Measurements from ENCODE around the gene CASZ1. TPM values are rescaled to one million over a fixed set of nuclear protein-coding genes. Genes with fewer than 3 reads are reported as not detected.

Gene CASZ1
- total and polyA plus RNA-seq, 9 donors = 2.4 to 15.7 (median 4.0) TPM

- Histone ChIP-seq H3K27ac (no peak overlapping the region), H3K4me1 (ENCODE audit: insufficient read depth) (peaks cover 2% of the 10 kb centered on the region), H3K4me3 (no peak overlapping the region), H3K27me3 (no peaks in the 10 kb centered on the region), H3K36me3 (no peaks in the 10 kb centered on the region), H3K9me3 (no peaks in the 10 kb centered on the region)
- DNase-seq = no peak
- intact Hi-C loops (cut with DNase I) = no loop called here
- 89 to 90% (median 90%) methylated on average over 13 of the region's 13 CpGs for WGBS, 3 donors
- no peak for TF ChIP-seq POLR2A (IDR thresholded peaks at IDR 0.05)
- no peak for TF ChIP-seq CTCF (IDR thresholded peaks at IDR 0.05)
- no peak for TF ChIP-seq EP300 (IDR thresholded peaks at IDR 0.05)
These were observed 54.8 kb downstream of the CASZ1 start for GRCh38 chr1:10741696-10742095.

GRCh38 chr1:10740123-10740522 lies 56.3 kb downstream of the CASZ1 start:
- DNase-seq = no peak
- no peaks in the 10 kb centered on the region for H3K9me3 ChIP-seq
- intact Hi-C loops (cut with DNase I) = no loop called here
- no peak for TF ChIP-seq POLR2A (IDR thresholded peaks at IDR 0.05)
- no peak for TF ChIP-seq EP300 (IDR thresholded peaks at IDR 0.05)
- TF ChIP-seq CTCF (IDR thresholded peaks at IDR 0.05) = no peak
- no peak overlapping the region for H3K27ac ChIP-seq
- H3K36me3 ChIP-seq = no peaks in the 10 kb centered on the region
- WGBS, 3 donors = 84 to 87% (median 86%) methylated on average over 6 of the region's 6 CpGs
- H3K27me3 ChIP-seq = no peaks in the 10 kb centered on the region
- H3K4me3 ChIP-seq = no peak overlapping the region
- H3K4me1 ChIP-seq (ENCODE audit: insufficient read depth) = peaks cover 2% of the 10 kb centered on the region

- TF ChIP-seq CTCF (IDR thresholded peaks at IDR 0.05) (no peak), EP300 (IDR thresholded peaks at IDR 0.05) (no peak), POLR2A (IDR thresholded peaks at IDR 0.05) (no peak)
- DNase-seq = no peak
- 84 to 91% (median 90%) methylated on average over 8 of the region's 8 CpGs for WGBS, 3 donors
- no peak overlapping the region for H3K27ac ChIP-seq
- no peaks in the 10 kb centered on the region for H3K36me3 ChIP-seq
- H3K4me3 ChIP-seq = no peak overlapping the region
- intact Hi-C loops (cut with DNase I) = no loop called here
- no peaks in the 10 kb centered on the region for H3K9me3 ChIP-seq
- peaks cover 2% of the 10 kb centered on the region for H3K4me1 ChIP-seq (ENCODE audit: insufficient read depth)
- no peaks in the 10 kb centered on the region for H3K27me3 ChIP-seq
These were observed 56.9 kb downstream of the CASZ1 start for GRCh38 chr1:10739589-10739988.

GRCh38 chr1:10738061-10739058 lies 58.1 kb downstream of the CASZ1 start:
- TF ChIP-seq POLR2A (IDR thresholded peaks at IDR 0.05) (no peak), CTCF (IDR thresholded peaks at IDR 0.05) (no peak), EP300 (IDR thresholded peaks at IDR 0.05) (no peak)
- H3K27ac ChIP-seq = no peak overlapping the region
- no peaks in the 10 kb centered on the region for H3K27me3 ChIP-seq

More at GRCh38 chr1:10738061-10739058, 58.1 kb downstream of the CASZ1 start:
- Histone ChIP-seq H3K4me1 (ENCODE audit: insufficient read depth) (peaks cover 2% of the 10 kb centered on the region), H3K9me3 (no peaks in the 10 kb centered on the region), H3K36me3 (no peaks in the 10 kb centered on the region), H3K4me3 (no peak overlapping the region)
- intact Hi-C loops (cut with DNase I) = no loop called here
- no peak for DNase-seq
- WGBS, 3 donors = 85 to 92% (median 90%) methylated on average over 20 to 21 of the region's 21 CpGs
